Measurements from ENCODE around the gene DDX49.

DDX49 gene

GRCh38 chr19:18919086-18919899, at the start of gene DDX49, which contains the start of gene COPE:
Gene DDX49 (plus strand): TSS chr19:18919715. CDS start chr19:18919742, 27 bp downstream.
Gene COPE (minus strand): TSS chr19:18919387. CDS start chr19:18919348, 39 bp downstream.
- peak; percentile 93 to 95 for DNase-seq (ENCODE audit: low read depth in 2 of 2)

GRCh38 chr19:18869781-18870530, 49.6 kb upstream of the DDX49 start:
- DNase-seq (ENCODE audit: low read depth in 2 of 2): no peak

- DNase-seq (ENCODE audit: low read depth in 2 of 2): no peak
These were observed 48.9 kb upstream of the DDX49 start for GRCh38 chr19:18870531-18871172.

GRCh38 chr19:18871543-18871942, 48.0 kb upstream of the DDX49 start:
- no peak for DNase-seq (ENCODE audit: low read depth in 2 of 2)

- DNase-seq (ENCODE audit: low read depth in 2 of 2): no peak
These were observed 43.8 kb upstream of the DDX49 start for GRCh38 chr19:18875726-18876125.

- DNase-seq (ENCODE audit: low read depth in 2 of 2): no peak
These were observed 42.6 kb upstream of the DDX49 start for GRCh38 chr19:18876865-18877264.

- no peak for DNase-seq (ENCODE audit: low read depth in 2 of 2)
These were observed 41.3 kb upstream of the DDX49 start for GRCh38 chr19:18878058-18878797.

- DNase-seq (ENCODE audit: low read depth in 2 of 2): no peak
These were observed 40.5 kb upstream of the DDX49 start for GRCh38 chr19:18878858-18879578.

GRCh38 chr19:18879579-18880373, 39.7 kb upstream of the DDX49 start:
- no peak for DNase-seq (ENCODE audit: low read depth in 2 of 2)

- no peak for DNase-seq (ENCODE audit: low read depth in 2 of 2)
These were observed 38.0 kb upstream of the DDX49 start for GRCh38 chr19:18881491-18881890.

- DNase-seq (ENCODE audit: low read depth in 2 of 2): no peak
These were observed 35.8 kb upstream of the DDX49 start for GRCh38 chr19:18883526-18884304.

GRCh38 chr19:18886972-18887371, 32.5 kb upstream of the DDX49 start:
- DNase-seq (ENCODE audit: low read depth in 2 of 2): no peak

GRCh38 chr19:18889949-18890745, 29.4 kb upstream of the DDX49 start:
- DNase-seq (ENCODE audit: low read depth in 2 of 2): no peak

- DNase-seq (ENCODE audit: low read depth in 2 of 2): no peak
These were observed 25.8 kb upstream of the DDX49 start for GRCh38 chr19:18893587-18894253.

GRCh38 chr19:18894254-18895037, 25.1 kb upstream of the DDX49 start:
- DNase-seq (ENCODE audit: low read depth in 2 of 2): no peak

- no peak for DNase-seq (ENCODE audit: low read depth in 2 of 2)
These were observed 24.3 kb upstream of the DDX49 start for GRCh38 chr19:18895038-18895823.

Measured in activated CD4-positive, alpha-beta T cell treated with anti-CD3 and anti-CD28 coated beads for 24 hours (primary cell).